Measurements from ENCODE around the gene ITGBL1. TPM values are rescaled to one million over a fixed set of nuclear protein-coding genes. Genes with fewer than 3 reads are reported as not detected.

The ITGBL1 gene
- total and polyA plus RNA-seq, 2 of the 4 experiments (the other 2 are of a cell fraction), result 22.2 to 24.2 TPM

DNA sequence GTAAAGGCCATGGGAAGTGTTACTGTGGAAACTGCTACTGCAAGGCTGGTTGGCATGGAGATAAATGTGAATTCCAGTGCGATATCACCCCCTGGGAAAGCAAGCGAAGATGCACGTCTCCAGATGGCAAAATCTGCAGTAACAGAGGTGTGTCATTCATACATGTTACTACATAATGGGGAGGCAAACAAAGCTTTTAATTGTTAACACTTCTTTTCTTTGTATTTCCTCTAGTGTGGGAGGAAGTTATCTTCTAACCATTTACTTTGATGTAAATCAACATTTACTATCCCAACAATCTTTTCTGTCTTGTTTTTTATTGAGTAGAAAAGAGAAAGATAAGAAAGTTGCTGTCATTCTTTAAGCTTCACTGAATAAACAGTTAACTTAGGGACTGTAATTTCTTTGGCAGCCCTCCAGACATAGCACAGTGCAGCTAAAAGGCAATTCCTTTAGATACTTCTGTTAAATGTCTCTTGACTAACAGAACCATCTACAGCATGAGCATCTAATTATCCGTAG is 126.9 kb downstream of the ITGBL1 start:
- POLR2A ChIA-PET (ENCODE audit: unreplicated experiment), result no interaction called here
- H3K36me3 ChIP-seq (ENCODE audit: control insufficient read depth, insufficient read depth, low read length), result no peaks in the 10 kb centered on the region

More for the DNA sequence above, 126.9 kb downstream of the ITGBL1 start:
- in situ Hi-C loops (cut with MboI; ENCODE audit: low sequenced_read_pairs), result no loop called here
- H3K4ac ChIP-seq (ENCODE audit: low read depth, low read length), result peak overlapping the region; percentile 31; the same call in 1 of the 2 replicates
- TF ChIP-seq SMC3 (IDR thresholded peaks at IDR 0.05; ENCODE audit: low read depth, low read length) (no peak), NFE2L2 (IDR thresholded peaks at IDR 0.05; ENCODE audit: low read depth, low read length) (no peak), RAD21 (IDR thresholded peaks at IDR 0.05; ENCODE audit: low read length) (no peak), FOS (IDR thresholded peaks at IDR 0.05; ENCODE audit: low read depth, low read length) (no peak), CEBPB (IDR thresholded peaks at IDR 0.05; ENCODE audit: low read depth, low read length) (no peak), RCOR1 (IDR thresholded peaks at IDR 0.05; ENCODE audit: insufficient replicate concordance, low read length) (no peak), CTCF (conservative IDR thresholded peaks at IDR 0.05; ENCODE audit: low read depth, low read length) (no peak), MAFK (IDR thresholded peaks at IDR 0.05; ENCODE audit: low read depth, low read length) (no peak)
- TF ChIP-seq, protein P1, sequence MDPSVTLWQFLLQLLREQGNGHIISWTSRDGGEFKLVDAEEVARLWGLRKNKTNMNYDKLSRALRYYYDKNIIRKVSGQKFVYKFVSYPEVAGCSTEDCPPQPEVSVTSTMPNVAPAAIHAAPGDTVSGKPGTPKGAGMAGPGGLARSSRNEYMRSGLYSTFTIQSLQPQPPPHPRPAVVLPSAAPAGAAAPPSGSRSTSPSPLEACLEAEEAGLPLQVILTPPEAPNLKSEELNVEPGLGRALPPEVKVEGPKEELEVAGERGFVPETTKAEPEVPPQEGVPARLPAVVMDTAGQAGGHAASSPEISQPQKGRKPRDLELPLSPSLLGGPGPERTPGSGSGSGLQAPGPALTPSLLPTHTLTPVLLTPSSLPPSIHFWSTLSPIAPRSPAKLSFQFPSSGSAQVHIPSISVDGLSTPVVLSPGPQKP (IDR thresholded peaks at IDR 0.05; ENCODE audit: borderline replicate concordance, low read depth, low read length), result no peak
- H3K4me1 ChIP-seq (ENCODE audit: control insufficient read depth, insufficient read depth, low read length), result peaks cover 7% of the 10 kb centered on the region
- no peaks in the 10 kb centered on the region for H4K20me1 ChIP-seq (ENCODE audit: insufficient read depth, low read length)
- peak overlapping the region; percentile 24 for H2BK5ac ChIP-seq (ENCODE audit: low read depth, low read length, poor library complexity, severe bottlenecking)
- no peak overlapping the region for H3K27ac ChIP-seq (ENCODE audit: insufficient read depth, low read length)
- dilution Hi-C loops (cut with HindIII; ENCODE audit: low sequenced_read_pairs, unreplicated experiment), result no loop called here
- no peak overlapping the region for H2BK15ac ChIP-seq (ENCODE audit: low read depth, low read length)
- no peak overlapping the region for H3K9ac ChIP-seq (ENCODE audit: low read depth, low read length)
- no peak overlapping the region for H2AK9ac ChIP-seq (replicated peaks; ENCODE audit: low read depth, low read length, poor library complexity)
- no peak overlapping the region for H3K18ac ChIP-seq (ENCODE audit: low read depth, low read length)
- no peaks in the 10 kb centered on the region for H3K79me1 ChIP-seq (ENCODE audit: low read depth in 1 of 2, low read length in 2 of 2)
- H3K14ac ChIP-seq (replicated peaks; ENCODE audit: low read depth, low read length), result no peak overlapping the region
- H4K5ac ChIP-seq (ENCODE audit: low read depth, low read length), result no peak overlapping the region
- no peak overlapping the region for H2AK5ac ChIP-seq (ENCODE audit: low read depth, low read length)
- H3K27me3 ChIP-seq (ENCODE audit: control insufficient read depth, insufficient read depth, low read length), result no peaks in the 10 kb centered on the region
- peak; percentile 49 for ATAC-seq (ENCODE audit: low read depth)
- H4K91ac ChIP-seq (ENCODE audit: insufficient read depth, low read depth, low read length), result no peak overlapping the region
- H3K4me2 ChIP-seq (ENCODE audit: low read depth, low read length), result peak overlapping the region; percentile 25
- DNase-seq, result peak; percentile 60
- intact Hi-C loops (cut with micrococcal nuclease), result no loop called here
- CTCF ChIA-PET, result no interaction called here
- H2BK20ac ChIP-seq (ENCODE audit: low read depth, low read length), result peak overlapping the region; percentile 21; the same call in 1 of the 2 replicates
- H2AFZ ChIP-seq (replicated peaks; ENCODE audit: low read length, poor library complexity), result no peak overlapping the region
- H3K4me3 ChIP-seq (ENCODE audit: insufficient read depth, low read depth, low read length), result no peak overlapping the region
- H3K9me1 ChIP-seq (ENCODE audit: insufficient read depth, low read length), result peaks cover 5% of the 10 kb centered on the region; the same call in 1 of the 2 replicates
- no CpG with 5 or more reads among the region's 4 CpGs for WGBS, 2 experiments (ENCODE audit: extremely low coverage in 2 of 2, insufficient read length in 1 of 2)
- no peak overlapping the region for H3K56ac ChIP-seq (ENCODE audit: extremely low read depth, insufficient read depth, low read length)
- H3K9me3 ChIP-seq (ENCODE audit: control insufficient read depth, insufficient read depth, low read length), result no peaks in the 10 kb centered on the region
- no peak overlapping the region for H4K8ac ChIP-seq (ENCODE audit: low read depth in 2 of 2, low read length in 2 of 2)
- 0 out of 2 replicates have a peak overlapping the region, but pooled peaks have one; percentile 31 for H3K23ac ChIP-seq (ENCODE audit: low read depth, low read length)
- 0 out of 2 replicates have a peak overlapping the region, but pooled peaks have one; percentile 8 for H2BK120ac ChIP-seq (ENCODE audit: low read depth, low read length)
- no TSS peak for BruUV-seq (replicated peaks)

All from IMR-90 (cell line).